ENCODE data around the gene USP20. TPM values are rescaled to one million over a fixed set of nuclear protein-coding genes. Genes with fewer than 3 reads are reported as not detected.

USP20 gene
- total RNA-seq, 4 donors from 2014 or later = 11.5 to 18.5 (median 15.5) TPM

- no peak for ATAC-seq (ENCODE audit: low FRiP score)
- TF ChIP-seq, protein P1, sequence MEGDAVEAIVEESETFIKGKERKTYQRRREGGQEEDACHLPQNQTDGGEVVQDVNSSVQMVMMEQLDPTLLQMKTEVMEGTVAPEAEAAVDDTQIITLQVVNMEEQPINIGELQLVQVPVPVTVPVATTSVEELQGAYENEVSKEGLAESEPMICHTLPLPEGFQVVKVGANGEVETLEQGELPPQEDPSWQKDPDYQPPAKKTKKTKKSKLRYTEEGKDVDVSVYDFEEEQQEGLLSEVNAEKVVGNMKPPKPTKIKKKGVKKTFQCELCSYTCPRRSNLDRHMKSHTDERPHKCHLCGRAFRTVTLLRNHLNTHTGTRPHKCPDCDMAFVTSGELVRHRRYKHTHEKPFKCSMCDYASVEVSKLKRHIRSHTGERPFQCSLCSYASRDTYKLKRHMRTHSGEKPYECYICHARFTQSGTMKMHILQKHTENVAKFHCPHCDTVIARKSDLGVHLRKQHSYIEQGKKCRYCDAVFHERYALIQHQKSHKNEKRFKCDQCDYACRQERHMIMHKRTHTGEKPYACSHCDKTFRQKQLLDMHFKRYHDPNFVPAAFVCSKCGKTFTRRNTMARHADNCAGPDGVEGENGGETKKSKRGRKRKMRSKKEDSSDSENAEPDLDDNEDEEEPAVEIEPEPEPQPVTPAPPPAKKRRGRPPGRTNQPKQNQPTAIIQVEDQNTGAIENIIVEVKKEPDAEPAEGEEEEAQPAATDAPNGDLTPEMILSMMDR (IDR thresholded peaks at IDR 0.05) = no peak
- DNase-seq (ENCODE audit: low spot score) = no peak
These were observed 39.9 kb downstream of the USP20 start for GRCh38 chr9:129875181-129875611.

- TF ChIP-seq, protein P1 (IDR thresholded peaks at IDR 0.05) = no peak
- ATAC-seq (ENCODE audit: low FRiP score) (no peak), DNase-seq (ENCODE audit: low spot score) (no peak)
These were observed 40.6 kb downstream of the USP20 start for GRCh38 chr9:129875687-129876395.

DNA sequence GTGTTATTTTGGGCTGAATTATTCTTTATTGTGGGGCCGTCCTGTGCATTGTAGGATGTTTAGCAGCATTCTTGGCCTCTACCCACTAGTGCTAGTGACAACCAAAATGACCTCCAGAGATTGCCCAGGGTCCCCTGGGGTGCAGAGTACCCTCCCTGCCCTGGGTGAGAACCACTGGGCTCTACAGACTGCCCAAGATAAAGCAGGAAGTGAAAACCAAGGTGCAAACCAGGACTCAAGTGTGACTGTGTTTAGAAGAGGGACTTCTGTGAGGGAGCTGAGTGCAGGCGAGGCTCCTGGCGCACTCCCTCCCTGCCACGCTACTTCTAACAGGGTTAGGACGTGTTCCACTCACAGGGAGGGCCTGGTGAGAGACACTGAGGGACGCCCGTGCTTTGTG, 41.6 kb downstream of the USP20 start:
- DNase-seq (ENCODE audit: low spot score) (no peak), ATAC-seq (ENCODE audit: low FRiP score) (no peak)
- TF ChIP-seq, protein P1 (IDR thresholded peaks at IDR 0.05) = no peak

DNA sequence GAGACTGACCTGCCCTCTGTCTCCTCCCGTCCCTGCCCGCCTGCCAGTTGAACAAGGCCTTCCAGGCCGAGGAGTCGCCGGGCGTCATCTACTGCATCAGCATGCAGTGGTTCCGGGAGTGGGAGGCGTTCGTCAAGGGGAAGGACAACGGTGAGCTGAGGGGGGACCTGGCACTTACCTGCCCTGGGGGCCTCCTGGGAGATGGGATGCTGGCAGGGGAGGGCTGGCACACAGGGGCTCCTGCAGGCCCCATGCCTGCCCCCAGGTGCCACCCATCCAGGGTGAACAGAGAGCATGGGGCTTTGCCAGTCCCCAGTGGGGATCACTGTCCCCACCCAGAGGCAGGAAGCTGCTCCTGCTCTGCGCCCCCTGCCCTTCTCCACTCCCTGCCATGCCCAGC, 43.0 kb downstream of the USP20 start:
- TF ChIP-seq, protein P1 (IDR thresholded peaks at IDR 0.05) = no peak
- DNase-seq (ENCODE audit: low spot score) (no peak), ATAC-seq (ENCODE audit: low FRiP score) (no peak)

DNA sequence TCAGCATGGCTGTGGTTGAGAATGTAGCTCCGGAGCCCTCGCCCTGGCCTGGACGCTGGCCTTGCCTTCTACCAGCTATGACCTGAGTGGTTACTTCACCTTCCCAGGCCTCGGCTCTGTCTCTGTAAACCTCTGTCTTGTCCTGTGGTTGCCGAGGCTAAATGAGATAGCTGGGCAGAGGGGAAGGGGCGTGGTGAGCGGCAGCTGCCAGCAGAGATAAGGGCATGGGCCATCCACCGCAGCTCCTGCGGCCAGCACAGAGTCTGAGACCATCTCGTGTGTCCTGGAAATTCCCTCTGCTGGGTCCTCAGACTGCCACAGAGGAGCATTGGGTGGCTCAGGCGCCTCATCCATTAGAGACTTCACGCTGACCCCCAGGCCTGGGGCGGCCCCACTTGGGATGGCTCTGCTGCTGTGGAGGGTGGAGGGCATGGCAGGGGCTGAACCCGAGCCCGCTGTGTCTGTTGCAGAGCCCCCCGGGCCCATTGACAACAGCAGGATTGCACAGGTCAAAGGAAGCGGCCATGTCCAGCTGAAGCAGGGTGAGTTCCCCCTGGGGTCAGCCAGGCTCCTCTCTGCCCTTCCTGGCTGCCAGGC, 43.9 kb downstream of the USP20 start:
- DNase-seq (ENCODE audit: low spot score) (no peak), ATAC-seq (ENCODE audit: low FRiP score) (no peak)
- TF ChIP-seq, protein P1 (IDR thresholded peaks at IDR 0.05) = no peak

GRCh38 chr9:129879991-129880653, 44.9 kb downstream of the USP20 start:
- no peak for DNase-seq (ENCODE audit: low spot score)
- TF ChIP-seq, protein P1 (IDR thresholded peaks at IDR 0.05) = no peak
- no peak for ATAC-seq (ENCODE audit: low FRiP score)

Measured in omental fat pad (tissue), 4 donors.